Measurements from ENCODE around the gene HASPIN.

- TF ChIP-seq CTCF (IDR thresholded peaks at IDR 0.05) (no peak), POLR2A (IDR thresholded peaks at IDR 0.05) (no peak), EP300 (IDR thresholded peaks at IDR 0.05) (no peak), POLR2AphosphoS5 (IDR thresholded peaks at IDR 0.05) (no peak)
Measured at GRCh38 chr17:3704931-3705717, 18.6 kb upstream of the HASPIN start.
